DOHH2 (cell line): Measurements from ENCODE around the gene RNF150.

Experiments used
- H3F3A ChIP-seq: fragments of 200-600 bp; sonication (generic), shearing (Covaris generic); 2 replicates; pipeline ENCODE4 v1.6.0; 2016; ENCODE audit warnings: antibody characterized with exemption, mild to moderate bottlenecking; ENCODE audit not compliant: control insufficient read depth, insufficient read depth
- H3K27ac ChIP-seq: fragments of 200-600 bp; sonication (generic); 2 replicates; pipeline ENCODE4 v1.5.1; 2014; ENCODE audit warnings: low read depth, mild to moderate bottlenecking, low read length, moderate library complexity
- H3K27me3 ChIP-seq: fragments of 200-600 bp; sonication (generic); 2 replicates; pipeline ENCODE4 v1.6.1; 2014; ENCODE audit warnings: mild to moderate bottlenecking, low read length, mixed read lengths; ENCODE audit not compliant: control insufficient read depth
- H3K36me3 ChIP-seq: fragments of 200-600 bp; sonication (generic); 2 replicates; pipeline ENCODE4 v1.6.1; 2014; ENCODE audit warnings: mild to moderate bottlenecking, low read length, moderate library complexity, mixed read lengths; ENCODE audit not compliant: control insufficient read depth
- H3K4me1 ChIP-seq: fragments of 200-600 bp; sonication (generic); 2 replicates; pipeline ENCODE4 v1.6.1; 2014; ENCODE audit warnings: mild to moderate bottlenecking, low read length, mixed read lengths; ENCODE audit not compliant: control insufficient read depth
- H3K4me2 ChIP-seq: fragments of 200-600 bp; sonication (generic); 2 replicates; pipeline ENCODE4 v1.6.0; 2014; ENCODE audit warnings: mild to moderate bottlenecking, low read length, moderate library complexity
- H3K4me3 ChIP-seq: fragments of 200-600 bp; sonication (generic); 2 replicates; pipeline ENCODE4 v1.5.1; 2014; ENCODE audit warnings: mild to moderate bottlenecking, low read length, mixed read lengths
- H3K79me2 ChIP-seq: fragments of 200-600 bp; sonication (generic); 2 replicates; pipeline ENCODE4 v1.6.1; 2014; ENCODE audit warnings: mild to moderate bottlenecking, low read length, mixed read lengths; ENCODE audit not compliant: control insufficient read depth
- H3K9me2 ChIP-seq: fragments of 200-600 bp; sonication (generic); replicated peaks from 2 replicates; pipeline ENCODE4 v1.6.1; 2014; ENCODE audit warnings: mild to moderate bottlenecking, low read length, mixed read lengths; ENCODE audit not compliant: control insufficient read depth
- H3K9me3 ChIP-seq: fragments of 200-600 bp; sonication (generic); 2 replicates; pipeline ENCODE4 v1.6.1; 2014; ENCODE audit warnings: antibody characterized with exemption, low read length, mixed read lengths; ENCODE audit not compliant: control insufficient read depth, insufficient read depth
- H4K20me1 ChIP-seq: fragments of 200-600 bp; sonication (generic); 2 replicates; pipeline ENCODE4 v1.6.0; 2014; ENCODE audit warnings: low read depth, mild to moderate bottlenecking, antibody characterized with exemption, low read length, moderate library complexity; ENCODE audit not compliant: control insufficient read depth, insufficient read depth
- CTCF ChIP-seq: fragments of 200-600 bp; sonication (generic); IDR thresholded peaks from one replicate; pipeline ENCODE4 v1.5.1; 2014; ENCODE audit warnings: antibody characterized with exemption, mild to moderate bottlenecking, low read depth, low read length; ENCODE audit not compliant: poor library complexity, severe bottlenecking
- EZH2phosphoT487 ChIP-seq: fragments of 200-600 bp; sonication (generic); IDR thresholded peaks from 2 replicates; pipeline ENCODE4 v1.6.1; 2017; ENCODE audit warnings: borderline replicate concordance, mild to moderate bottlenecking, antibody characterized with exemption, low read length, moderate library complexity, mixed read lengths

Gene RNF150

GRCh38 chr4:140930011-140930410 lies 203.3 kb downstream of the RNF150 start:
- H3F3A ChIP-seq, result no peaks in the 10 kb centered on the region

GRCh38 chr4:140928880-140929279 lies 204.4 kb downstream of the RNF150 start:
- TF ChIP-seq CTCF (no peak), EZH2phosphoT487 (no peak)

More at GRCh38 chr4:140930011-140930410, 203.3 kb downstream of the RNF150 start:
- H3K9me2 ChIP-seq, result no peaks in the 10 kb centered on the region
- H3K9me3 ChIP-seq, result no peaks in the 10 kb centered on the region
- no peaks in the 10 kb centered on the region for H3K79me2 ChIP-seq
- H3K36me3 ChIP-seq, result no peaks in the 10 kb centered on the region
- H4K20me1 ChIP-seq, result no peaks in the 10 kb centered on the region
- no peak for TF ChIP-seq EZH2phosphoT487
- TF ChIP-seq CTCF, result no peak
- no peaks in the 10 kb centered on the region for H3K4me1 ChIP-seq
- no peak overlapping the region for H3K4me3 ChIP-seq
- H3K27me3 ChIP-seq, result peaks cover 15% of the 10 kb centered on the region; the same call in 1 of the 2 replicates
- no peak overlapping the region for H3K27ac ChIP-seq
- no peak overlapping the region for H3K4me2 ChIP-seq

GRCh38 chr4:140926672-140927071 lies 206.6 kb downstream of the RNF150 start:
- H3K4me1 ChIP-seq, result no peaks in the 10 kb centered on the region
- H3K4me2 ChIP-seq, result no peak overlapping the region

More at GRCh38 chr4:140928880-140929279, 204.4 kb downstream of the RNF150 start:
- Histone ChIP-seq H3K4me2 (no peak overlapping the region), H3K4me3 (no peak overlapping the region), H4K20me1 (no peaks in the 10 kb centered on the region), H3K4me1 (no peaks in the 10 kb centered on the region), H3K9me2 (no peaks in the 10 kb centered on the region), H3K79me2 (no peaks in the 10 kb centered on the region), H3K36me3 (no peaks in the 10 kb centered on the region), H3K27ac (no peak overlapping the region), H3K9me3 (no peaks in the 10 kb centered on the region), H3F3A (no peaks in the 10 kb centered on the region), H3K27me3 (peaks cover 15% of the 10 kb centered on the region; the same call in 1 of the 2 replicates)

More at GRCh38 chr4:140926672-140927071, 206.6 kb downstream of the RNF150 start:
- H3K27me3 ChIP-seq, result peaks cover 9% of the 10 kb centered on the region; the same call in 1 of the 2 replicates
- no peak overlapping the region for H3K27ac ChIP-seq
- H3K79me2 ChIP-seq, result no peaks in the 10 kb centered on the region
- H3K9me2 ChIP-seq, result no peaks in the 10 kb centered on the region
- no peak overlapping the region for H3K4me3 ChIP-seq
- H3K36me3 ChIP-seq, result no peaks in the 10 kb centered on the region
- no peak for TF ChIP-seq CTCF
- no peak for TF ChIP-seq EZH2phosphoT487
- no peaks in the 10 kb centered on the region for H4K20me1 ChIP-seq
- H3K9me3 ChIP-seq, result no peaks in the 10 kb centered on the region
- no peaks in the 10 kb centered on the region for H3F3A ChIP-seq
